Sigmoid colon (tissue), 7 donors: ENCODE results near the gene KIAA1549. TPM values are rescaled to one million over a fixed set of nuclear protein-coding genes. Genes with fewer than 3 reads are reported as not detected.
"Not testable (repeated sequence)": the region's sequence is repeated elsewhere in the genome, so short reads cannot be mapped to it uniquely, and the experiment has no call there.

Experiments used
- DNase-seq: peaks from one replicate; pipeline ENCODE4 v3.0.0-alpha.2; 2019
- H3K27ac ChIP-seq, 4 donors: fragments of 200-600 bp; sonication (generic); one replicate each; pipeline ENCODE4 v1.5.1; 2016 to 2019; ENCODE audit warnings: mild to moderate bottlenecking in 1 of 4
- H3K27me3 ChIP-seq, 3 donors: fragments of 200-600 bp; sonication (generic); one replicate each; pipeline ENCODE4 v1.5.1; 2019; ENCODE audit warnings: mild to moderate bottlenecking in 1 of 3
- H3K36me3 ChIP-seq, 4 donors: fragments of 200-600 bp; sonication (generic); one replicate each; pipeline ENCODE4 v1.5.1; 2016 to 2019
- H3K4me1 ChIP-seq, 4 donors: fragments of 200-600 bp; sonication (generic); one replicate each; pipeline ENCODE4 v1.5.1; 2017 to 2019
- H3K4me3 ChIP-seq, 4 donors: fragments of 200-600 bp; sonication (generic); one replicate each; pipeline ENCODE4 v1.5.1; 2017 to 2019; ENCODE audit warnings: mild to moderate bottlenecking in 2 of 4, moderate library complexity in 1 of 4
- H3K9me3 ChIP-seq, 4 donors: fragments of 200-600 bp in 3 of 4; sonication (generic) in 3 of 4; one replicate each; pipeline versions ENCODE4 v1.5.1 to v1.6.1; 2013 to 2019
- EP300 ChIP-seq, 4 donors: sonication (generic); formaldehyde crosslinking; IDR thresholded peaks; one replicate each; pipeline ENCODE4 v1.6.1; 2017; ENCODE audit warnings: antibody characterized with exemption in 4 of 4
- POLR2A ChIP-seq, 2 donors: fragments of 450-650 bp; IDR thresholded peaks; one replicate each; pipeline ENCODE4 v1.6.1; 2016; ENCODE audit warnings: antibody characterized with exemption in 2 of 2, mild to moderate bottlenecking in 2 of 2, moderate library complexity in 2 of 2
- POLR2AphosphoS5 ChIP-seq, 4 donors: sonication (generic); formaldehyde crosslinking; IDR thresholded peaks; one replicate each; pipeline ENCODE4 v1.6.1; 2017; ENCODE audit warnings: antibody characterized with exemption in 4 of 4
- WGBS, 2 donors: extraction: QIAGEN DNeasy Blood & Tissue Kit; methylation state at CpG; one replicate each; pipeline ENCODE4 v1.1.7; 2013; 5-methylcytosine and 5-hydroxymethylcytosine counted together
- intact Hi-C: fragments of 100-400 bp; cut with DNase I; formaldehyde crosslinking; loops from one replicate; pipeline ENCODE4 v1.15.1; 2023
- polyA plus RNA-seq, 3 donors: library from polyadenylated mRNA; stranded (reverse); fragments of 200-250 nt; gene quantifications; one replicate each; pipeline ENCODE4 v1.2.3, GENCODE V29; 2013
- total RNA-seq, 4 donors: library from RNA; depleted of rRNA; stranded (reverse); fragments of >200 nt; gene quantifications; one replicate each; pipeline ENCODE4 v1.1.0, GENCODE V29; 2016
- TF ChIP-seq, protein P1 (sequence below), 4 experiments: fragments of 450-650 bp in 3 of 4; fragments of 200-600 bp in 1 of 4; IDR thresholded peaks; one replicate each; pipeline ENCODE4 v1.5.1; 2016 to 2019; ENCODE audit warnings: antibody characterized with exemption in 4 of 4, mild to moderate bottlenecking in 3 of 4, moderate library complexity in 2 of 4
- donor health status: healthy with polysubstance abuse.
- donor health status: Bipolar disorder and iron deficiency.
- donor health status: healthy.

KIAA1549 gene
- total and polyA plus RNA-seq, 7 donors = under 0.01 to 3.0 (median 1.1) TPM

DNA sequence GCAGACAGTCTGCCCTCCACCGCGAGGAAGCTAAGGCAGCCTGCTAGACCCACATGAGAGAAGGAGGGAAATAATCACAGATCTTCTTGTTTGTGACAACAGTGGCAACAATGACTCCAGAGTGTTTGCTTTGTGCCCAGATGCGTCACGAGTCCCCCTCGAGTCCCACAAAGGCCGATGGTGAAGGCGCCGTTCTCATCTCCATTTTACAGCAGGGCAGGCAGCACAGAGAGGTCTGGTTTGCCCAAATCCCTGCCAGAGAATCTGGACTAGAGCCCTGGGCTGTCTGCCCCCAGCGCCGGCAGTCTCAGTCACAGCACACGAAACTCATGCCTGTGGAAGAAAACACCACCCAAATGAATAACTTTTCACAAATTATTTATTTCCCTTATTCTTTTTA is 38.1 kb downstream of the KIAA1549 start:
- no peak overlapping the region for H3K4me3 ChIP-seq
- H3K27me3 ChIP-seq = no peaks in the 10 kb centered on the region
- DNase-seq = no peak
- no peaks in the 10 kb centered on the region for H3K4me1 ChIP-seq
- no peaks in the 10 kb centered on the region for H3K9me3 ChIP-seq
- intact Hi-C loops = no loop called here
- no peaks in the 10 kb centered on the region for H3K36me3 ChIP-seq
- TF ChIP-seq POLR2A (IDR thresholded peaks at IDR 0.05) = no peak
- 87 to 92% methylated on average over 11 of the region's 11 CpGs for WGBS, 2 donors
- H3K27ac ChIP-seq = no peak overlapping the region

GRCh38 chr7:138941545-138941944 is 39.6 kb downstream of the KIAA1549 start:
- no peak overlapping the region for H3K27ac ChIP-seq
- H3K27me3 ChIP-seq = no peaks in the 10 kb centered on the region
- DNase-seq = no peak
- 83 to 85% methylated on average over 4 of the region's 4 CpGs for WGBS, 2 donors
- intact Hi-C loops = no loop called here
- H3K4me1 ChIP-seq = no peaks in the 10 kb centered on the region
- TF ChIP-seq POLR2A (IDR thresholded peaks at IDR 0.05) = no peak
- no peak for TF ChIP-seq POLR2AphosphoS5 (IDR thresholded peaks at IDR 0.05)
- TF ChIP-seq, protein P1, sequence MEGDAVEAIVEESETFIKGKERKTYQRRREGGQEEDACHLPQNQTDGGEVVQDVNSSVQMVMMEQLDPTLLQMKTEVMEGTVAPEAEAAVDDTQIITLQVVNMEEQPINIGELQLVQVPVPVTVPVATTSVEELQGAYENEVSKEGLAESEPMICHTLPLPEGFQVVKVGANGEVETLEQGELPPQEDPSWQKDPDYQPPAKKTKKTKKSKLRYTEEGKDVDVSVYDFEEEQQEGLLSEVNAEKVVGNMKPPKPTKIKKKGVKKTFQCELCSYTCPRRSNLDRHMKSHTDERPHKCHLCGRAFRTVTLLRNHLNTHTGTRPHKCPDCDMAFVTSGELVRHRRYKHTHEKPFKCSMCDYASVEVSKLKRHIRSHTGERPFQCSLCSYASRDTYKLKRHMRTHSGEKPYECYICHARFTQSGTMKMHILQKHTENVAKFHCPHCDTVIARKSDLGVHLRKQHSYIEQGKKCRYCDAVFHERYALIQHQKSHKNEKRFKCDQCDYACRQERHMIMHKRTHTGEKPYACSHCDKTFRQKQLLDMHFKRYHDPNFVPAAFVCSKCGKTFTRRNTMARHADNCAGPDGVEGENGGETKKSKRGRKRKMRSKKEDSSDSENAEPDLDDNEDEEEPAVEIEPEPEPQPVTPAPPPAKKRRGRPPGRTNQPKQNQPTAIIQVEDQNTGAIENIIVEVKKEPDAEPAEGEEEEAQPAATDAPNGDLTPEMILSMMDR (IDR thresholded peaks at IDR 0.05) = no peak
- TF ChIP-seq EP300 (IDR thresholded peaks at IDR 0.05) = no peak
- H3K36me3 ChIP-seq = no peaks in the 10 kb centered on the region
- no peaks in the 10 kb centered on the region for H3K9me3 ChIP-seq
- H3K4me3 ChIP-seq = no peak overlapping the region

- H3K4me1 ChIP-seq, H3K27me3 ChIP-seq, H3K27ac ChIP-seq, DNase-seq, H3K4me3 ChIP-seq, intact Hi-C loops, H3K9me3 ChIP-seq, H3K36me3 ChIP-seq: not testable (repeated sequence)
- 86 to 95% methylated on average over 1 of the region's 1 CpG for WGBS, 2 donors
Observed at GRCh38 chr7:138940602-138941001, 40.6 kb downstream of the KIAA1549 start.

- Histone ChIP-seq H3K27ac (no peak overlapping the region), H3K4me3 (no peak overlapping the region), H3K4me1 (peaks cover 0 to 8% (median 2%) of the 10 kb centered on the region in 4 donors), H3K9me3 (no peaks in the 10 kb centered on the region), H3K36me3 (no peaks in the 10 kb centered on the region), H3K27me3 (no peaks in the 10 kb centered on the region)
- intact Hi-C loops = no loop called here
- WGBS, 2 donors = 92 to 96% methylated on average over 7 of the region's 7 CpGs
- DNase-seq = no peak
- no peak for TF ChIP-seq POLR2AphosphoS5 (IDR thresholded peaks at IDR 0.05)
- no peak for TF ChIP-seq POLR2A (IDR thresholded peaks at IDR 0.05)
- no peak for TF ChIP-seq EP300 (IDR thresholded peaks at IDR 0.05)
- TF ChIP-seq, protein P1 (IDR thresholded peaks at IDR 0.05) = no peak
Observed at GRCh38 chr7:138937484-138937883, 43.7 kb downstream of the KIAA1549 start.

GRCh38 chr7:138935465-138936011 is 45.7 kb downstream of the KIAA1549 start:
- DNase-seq = no peak
- Histone ChIP-seq H3K9me3 (no peaks in the 10 kb centered on the region), H3K4me1 (peaks cover 0 to 8% (median 2%) of the 10 kb centered on the region in 4 donors), H3K4me3 (no peak overlapping the region), H3K27ac (no peak overlapping the region), H3K27me3 (no peaks in the 10 kb centered on the region), H3K36me3 (no peaks in the 10 kb centered on the region)
- no peak for TF ChIP-seq POLR2A (IDR thresholded peaks at IDR 0.05)
- no peak for TF ChIP-seq POLR2AphosphoS5 (IDR thresholded peaks at IDR 0.05)
- TF ChIP-seq EP300 (IDR thresholded peaks at IDR 0.05) = no peak
- TF ChIP-seq, protein P1 (IDR thresholded peaks at IDR 0.05) = no peak
- 55 to 61% methylated on average over 6 of the region's 6 CpGs for WGBS, 2 donors
- intact Hi-C loops = no loop called here

DNA sequence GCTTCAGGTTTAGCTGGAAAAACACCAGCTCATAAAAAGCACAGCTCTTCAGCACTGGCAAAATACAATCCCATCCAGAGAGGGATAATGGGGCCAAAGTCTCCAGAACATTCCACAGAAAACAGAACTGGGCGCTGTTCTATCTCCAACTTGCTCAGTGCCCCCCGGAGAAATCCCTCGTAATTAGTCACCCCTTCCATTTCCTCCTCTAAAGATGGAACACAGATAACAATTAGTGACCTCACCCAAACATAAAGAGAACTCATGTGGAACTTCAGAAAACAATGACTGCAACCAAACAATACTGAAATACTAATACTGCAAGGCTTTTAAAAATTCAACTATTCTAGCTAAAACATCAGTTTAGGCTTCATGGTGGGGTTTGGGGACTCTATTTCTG is 46.3 kb downstream of the KIAA1549 start:
- no peak overlapping the region for H3K4me3 ChIP-seq
- no peak for TF ChIP-seq POLR2AphosphoS5 (IDR thresholded peaks at IDR 0.05)
- no peak for TF ChIP-seq EP300 (IDR thresholded peaks at IDR 0.05)
- TF ChIP-seq, protein P1 (IDR thresholded peaks at IDR 0.05) = no peak
- TF ChIP-seq POLR2A (IDR thresholded peaks at IDR 0.05) = no peak
- H3K36me3 ChIP-seq = no peaks in the 10 kb centered on the region
- no peak for DNase-seq
- peaks cover 0 to 8% (median 2%) of the 10 kb centered on the region in 4 donors for H3K4me1 ChIP-seq
- intact Hi-C loops = no loop called here
- H3K27ac ChIP-seq = no peak overlapping the region
- WGBS, 2 donors = 41 to 52% methylated on average over 3 of the region's 3 CpGs
- no peaks in the 10 kb centered on the region for H3K27me3 ChIP-seq
- no peaks in the 10 kb centered on the region for H3K9me3 ChIP-seq
